Gastroesophageal sphincter (tissue), 4 donors: ENCODE data around the gene TMEM170A. TPM values are rescaled to one million over a fixed set of nuclear protein-coding genes. Genes with fewer than 3 reads are reported as not detected.

Experiments
- ATAC-seq: fragments of 150-250 bp; one replicate; pipeline ENCODE4 v1.9.1; 2016; ENCODE audit warnings: mild to moderate bottlenecking, moderate library complexity
- H3K27ac ChIP-seq, 4 donors: fragments of 200-600 bp; sonication (generic) in 3 of 4; 1 replicate in 3 of 4; 2 replicates in 1 of 4; pipeline ENCODE4 v1.5.1; 2016 to 2019
- H3K27me3 ChIP-seq: fragments of 200-600 bp; sonication (generic); one replicate; pipeline ENCODE4 v1.5.1; 2019
- H3K36me3 ChIP-seq, 2 donors: fragments of 200-600 bp; sonication (generic); one replicate each; pipeline ENCODE4 v1.5.1; 2019; ENCODE audit warnings: control low read depth in 1 of 2
- H3K4me1 ChIP-seq, 3 donors: fragments of 200-600 bp; sonication (generic); 1 replicate in 2 of 3; 2 replicates in 1 of 3; pipeline ENCODE4 v1.5.1; 2016 to 2019; ENCODE audit warnings: control low read depth in 2 of 3
- H3K4me3 ChIP-seq, 2 donors: fragments of 200-600 bp; sonication (generic); one replicate each; pipeline ENCODE4 v1.5.1; 2019; ENCODE audit warnings: mild to moderate bottlenecking in 1 of 2, moderate library complexity in 1 of 2
- H3K9me3 ChIP-seq, 3 donors: fragments of 200-600 bp; sonication (generic); one replicate each; pipeline ENCODE4 v1.5.1; 2017 to 2019; ENCODE audit warnings: control low read depth in 2 of 3
- CTCF ChIP-seq, 4 experiments: fragments of 200-600 bp in 2 of 4; fragments of 450-650 bp in 2 of 4; sonication (generic) in 1 of 4; IDR thresholded peaks; one replicate each; pipeline ENCODE4 v1.5.1; 2017 to 2019; ENCODE audit warnings: antibody characterized with exemption in 4 of 4, mild to moderate bottlenecking in 2 of 4, moderate library complexity in 2 of 4
- EP300 ChIP-seq: sonication (generic); formaldehyde crosslinking; IDR thresholded peaks from one replicate; pipeline ENCODE4 v1.6.1; 2017; ENCODE audit warnings: antibody characterized with exemption, mild to moderate bottlenecking
- POLR2A ChIP-seq, 2 donors: fragments of 450-650 bp; IDR thresholded peaks; one replicate each; pipeline ENCODE4 v1.6.1; 2017; ENCODE audit warnings: antibody characterized with exemption in 2 of 2, mild to moderate bottlenecking in 2 of 2, moderate library complexity in 1 of 2
- POLR2AphosphoS5 ChIP-seq: sonication (generic); formaldehyde crosslinking; IDR thresholded peaks from one replicate; pipeline ENCODE4 v1.6.1; 2017; ENCODE audit warnings: antibody characterized with exemption
- WGBS, 2 donors: methylation state at CpG; one replicate each; pipeline ENCODE4 v1.1.5; 2018; ENCODE audit warnings: low coverage in 1 of 2; 5-methylcytosine and 5-hydroxymethylcytosine counted together
- total RNA-seq, 4 donors: library from RNA; depleted of rRNA; stranded (reverse); fragments of >200 nt; gene quantifications; one replicate each; pipeline ENCODE4 v1.1.0, GENCODE V29; 2016

TMEM170A gene
- total RNA-seq, 4 donors from 2014 or later, result 9.8 to 21.8 (median 13.8) TPM

GRCh38 chr16:75462806-75463205, 1.7 kb downstream of the TMEM170A start:
- H3K4me3 ChIP-seq, result peak overlapping the region in 1 of 2 donors; percentile 90
- H3K27ac ChIP-seq, result peak overlapping the region in 2 of 4 donors; percentile 4 to 99
- H3K9me3 ChIP-seq, result no peaks in the 10 kb centered on the region

GRCh38 chr16:75461575-75461974, 2.9 kb downstream of the TMEM170A start:
- ATAC-seq, result no peak

More at GRCh38 chr16:75462806-75463205, 1.7 kb downstream of the TMEM170A start:
- 3 to 14% methylated on average over 2 of the region's 2 CpGs for WGBS, 2 donors
- Histone ChIP-seq H3K4me1 (peaks cover 0 to 31% (median 4%) of the 10 kb centered on the region in 3 donors), H3K27me3 (no peaks in the 10 kb centered on the region), H3K36me3 (no peaks in the 10 kb centered on the region)
- TF ChIP-seq POLR2A (IDR thresholded peaks at IDR 0.05) (no peak), POLR2AphosphoS5 (no peak), CTCF (IDR thresholded peaks at IDR 0.05) (no peak), EP300 (no peak)
- no peak for ATAC-seq

GRCh38 chr16:75460446-75460845, 4.0 kb downstream of the TMEM170A start:
- Histone ChIP-seq H3K9me3 (no peaks in the 10 kb centered on the region), H3K27ac (no peak overlapping the region), H3K4me3 (no peak overlapping the region), H3K27me3 (no peaks in the 10 kb centered on the region), H3K4me1 (peaks cover 0 to 37% (median 4%) of the 10 kb centered on the region in 3 donors), H3K36me3 (no peaks in the 10 kb centered on the region)
- WGBS, 2 donors, result 13% methylated on average over 1 of the region's 1 CpG; no CpG with 5 or more reads in 1 of the 2 donors
- ATAC-seq, result no peak
- TF ChIP-seq POLR2A (IDR thresholded peaks at IDR 0.05) (no peak), POLR2AphosphoS5 (no peak), EP300 (no peak), CTCF (IDR thresholded peaks at IDR 0.05) (no peak)

More at GRCh38 chr16:75461575-75461974, 2.9 kb downstream of the TMEM170A start:
- Histone ChIP-seq H3K4me1 (peaks cover 0 to 31% (median 4%) of the 10 kb centered on the region in 3 donors), H3K27ac (no peak overlapping the region), H3K27me3 (no peaks in the 10 kb centered on the region), H3K4me3 (no peak overlapping the region), H3K36me3 (no peaks in the 10 kb centered on the region), H3K9me3 (no peaks in the 10 kb centered on the region)
- WGBS, 2 donors, result 65 to 79% methylated on average over 2 of the region's 2 CpGs
- no peak for TF ChIP-seq POLR2A (IDR thresholded peaks at IDR 0.05)
- TF ChIP-seq EP300, result no peak
- no peak for TF ChIP-seq CTCF (IDR thresholded peaks at IDR 0.05)
- no peak for TF ChIP-seq POLR2AphosphoS5

GRCh38 chr16:75459691-75460090, 4.8 kb downstream of the TMEM170A start:
- no peak for ATAC-seq
- 85% methylated on average over 2 of the region's 4 CpGs; no CpG with 5 or more reads in 1 of the 2 donors for WGBS, 2 donors
- Histone ChIP-seq H3K4me3 (no peak overlapping the region), H3K9me3 (no peaks in the 10 kb centered on the region), H3K27ac (no peak overlapping the region), H3K27me3 (no peaks in the 10 kb centered on the region), H3K36me3 (no peaks in the 10 kb centered on the region), H3K4me1 (peaks cover 0 to 37% (median 4%) of the 10 kb centered on the region in 3 donors)
- TF ChIP-seq POLR2AphosphoS5 (no peak), CTCF (IDR thresholded peaks at IDR 0.05) (no peak), EP300 (no peak), POLR2A (IDR thresholded peaks at IDR 0.05) (no peak)

GRCh38 chr16:75458439-75458838, 6.0 kb downstream of the TMEM170A start:
- no peak for ATAC-seq
- Histone ChIP-seq H3K36me3 (no peaks in the 10 kb centered on the region), H3K27me3 (no peaks in the 10 kb centered on the region), H3K27ac (no peak overlapping the region), H3K9me3 (no peaks in the 10 kb centered on the region), H3K4me1 (peaks cover 0 to 36% (median 4%) of the 10 kb centered on the region in 3 donors), H3K4me3 (no peak overlapping the region)
- 74 to 100% methylated on average over 1 to 2 of the region's 2 CpGs for WGBS, 2 donors
- no peak for TF ChIP-seq POLR2A (IDR thresholded peaks at IDR 0.05)
- TF ChIP-seq EP300, result no peak
- no peak for TF ChIP-seq POLR2AphosphoS5
- no peak for TF ChIP-seq CTCF (IDR thresholded peaks at IDR 0.05)
